HL-60 (cell line): ENCODE measurements around the gene CFAP97D2.
"Not testable (repeated sequence)": the region's sequence is repeated elsewhere in the genome, so short reads cannot be mapped to it uniquely, and the experiment has no call there.

Experiments used
- DNase-seq, 2 experiments: peaks; one replicate each; pipeline ENCODE4 v3.0.0-alpha.2; 2010 to 2020; ENCODE audit warnings: low read depth in 1 of 2, low spot score in 1 of 2
- H3K27ac ChIP-seq: fragments of 250-450 bp; sonication (Bioruptor Pico); replicated peaks from 2 replicates; pipeline ENCODE4 v1.5.1; 2020; ENCODE audit warnings: mild to moderate bottlenecking, moderate library complexity
- H3K27me3 ChIP-seq: fragments of 250-450 bp; sonication (Bioruptor Pico); 2 replicates; pipeline ENCODE4 v1.5.1; 2021; ENCODE audit warnings: mild to moderate bottlenecking, moderate library complexity; ENCODE audit not compliant: insufficient read depth, poor library complexity, severe bottlenecking
- H3K4me3 ChIP-seq: replicated peaks from 2 replicates; pipeline ENCODE4 v1.5.1; 2011; ENCODE audit warnings: mild to moderate bottlenecking, control low read depth, low read length; ENCODE audit not compliant: insufficient read depth
- GABPA ChIP-seq: IDR thresholded peaks from 2 replicates; pipeline ENCODE4 v1.6.1; 2012; ENCODE audit warnings: low read depth
- POLR2AphosphoS5 ChIP-seq: IDR thresholded peaks from 2 replicates; pipeline ENCODE4 v1.6.1; 2012; ENCODE audit warnings: low read depth
- SPI1 ChIP-seq: IDR thresholded peaks from 2 replicates; pipeline ENCODE4 v1.6.1; 2012; ENCODE audit warnings: low read depth, mild to moderate bottlenecking, borderline replicate concordance
- TF ChIP-seq, protein P1 (sequence below): IDR thresholded peaks from 2 replicates; pipeline ENCODE4 v1.6.1; 2012; ENCODE audit warnings: low read depth; ENCODE audit not compliant: insufficient replicate concordance
- TF ChIP-seq, protein P2 (sequence below): IDR thresholded peaks from one replicate; pipeline ENCODE4 v1.5.1; 2011; ENCODE audit warnings: low read length, control low read depth, inconsistent platforms; ENCODE audit not compliant: insufficient read depth

CFAP97D2 gene

DNA sequence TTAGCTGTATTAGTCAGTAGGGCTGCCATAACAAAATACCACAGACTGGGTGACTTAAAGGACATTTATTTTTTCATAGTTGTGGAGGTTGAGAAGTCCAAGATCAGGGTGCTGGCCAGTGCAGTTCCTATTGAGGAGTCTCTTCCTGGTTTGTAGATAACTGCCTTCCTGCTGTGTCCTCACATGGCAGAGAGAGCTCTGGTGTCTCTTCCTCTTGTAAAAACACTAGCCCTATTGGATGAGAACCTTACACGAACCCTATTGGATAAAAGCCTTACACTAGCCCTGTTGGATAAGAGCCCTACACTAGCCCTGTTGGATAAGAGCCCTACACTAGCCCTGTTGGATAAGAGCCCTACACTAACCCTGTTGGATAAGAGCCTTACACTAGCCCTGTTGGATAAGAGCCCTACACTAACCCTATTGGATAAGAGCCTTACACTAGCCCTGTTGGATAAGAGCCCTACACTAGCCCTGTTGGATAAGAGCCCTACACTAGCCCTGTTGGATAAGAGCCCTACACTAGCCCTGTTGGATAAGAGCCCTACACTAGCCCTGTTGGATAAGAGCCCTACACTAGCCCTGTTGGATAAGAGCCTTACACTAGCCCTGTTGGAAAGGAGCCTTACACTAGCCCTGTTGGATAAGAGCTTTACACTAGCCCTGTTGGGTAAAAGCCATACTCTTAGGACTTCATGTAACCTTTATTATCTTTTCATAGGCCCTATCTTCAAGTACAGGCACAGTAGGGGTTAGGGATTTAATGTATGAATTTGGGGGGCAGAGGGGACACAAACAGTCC is 72.8 kb downstream of the CFAP97D2 start:
- H3K4me3 ChIP-seq, DNase-seq, H3K27ac ChIP-seq, H3K27me3 ChIP-seq: not testable (repeated sequence)

DNA sequence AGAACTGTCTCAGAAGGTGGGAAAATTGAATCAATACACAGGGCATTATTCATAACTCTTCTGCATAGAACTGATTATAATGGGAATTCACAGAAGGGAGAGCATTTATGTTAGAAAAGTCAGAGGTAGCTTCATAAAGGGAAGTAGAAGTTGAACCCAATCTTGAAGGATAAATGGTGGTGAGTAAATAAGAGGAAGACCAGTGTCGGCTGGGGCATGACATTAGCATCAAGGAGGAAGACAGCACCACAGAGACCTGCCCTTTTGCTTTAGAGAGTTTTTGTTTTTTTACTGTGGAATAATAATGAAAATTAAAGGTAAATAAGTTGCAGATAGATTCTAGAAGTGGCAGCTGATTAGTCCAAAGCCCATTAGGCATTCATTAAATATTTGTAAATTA is 77.5 kb downstream of the CFAP97D2 start:
- H3K27ac ChIP-seq = no peak overlapping the region
- TF ChIP-seq SPI1 (peak; percentile 71; the same call in 1 of the 2 replicates), GABPA (no peak), POLR2AphosphoS5 (no peak)
- TF ChIP-seq, protein P1, sequence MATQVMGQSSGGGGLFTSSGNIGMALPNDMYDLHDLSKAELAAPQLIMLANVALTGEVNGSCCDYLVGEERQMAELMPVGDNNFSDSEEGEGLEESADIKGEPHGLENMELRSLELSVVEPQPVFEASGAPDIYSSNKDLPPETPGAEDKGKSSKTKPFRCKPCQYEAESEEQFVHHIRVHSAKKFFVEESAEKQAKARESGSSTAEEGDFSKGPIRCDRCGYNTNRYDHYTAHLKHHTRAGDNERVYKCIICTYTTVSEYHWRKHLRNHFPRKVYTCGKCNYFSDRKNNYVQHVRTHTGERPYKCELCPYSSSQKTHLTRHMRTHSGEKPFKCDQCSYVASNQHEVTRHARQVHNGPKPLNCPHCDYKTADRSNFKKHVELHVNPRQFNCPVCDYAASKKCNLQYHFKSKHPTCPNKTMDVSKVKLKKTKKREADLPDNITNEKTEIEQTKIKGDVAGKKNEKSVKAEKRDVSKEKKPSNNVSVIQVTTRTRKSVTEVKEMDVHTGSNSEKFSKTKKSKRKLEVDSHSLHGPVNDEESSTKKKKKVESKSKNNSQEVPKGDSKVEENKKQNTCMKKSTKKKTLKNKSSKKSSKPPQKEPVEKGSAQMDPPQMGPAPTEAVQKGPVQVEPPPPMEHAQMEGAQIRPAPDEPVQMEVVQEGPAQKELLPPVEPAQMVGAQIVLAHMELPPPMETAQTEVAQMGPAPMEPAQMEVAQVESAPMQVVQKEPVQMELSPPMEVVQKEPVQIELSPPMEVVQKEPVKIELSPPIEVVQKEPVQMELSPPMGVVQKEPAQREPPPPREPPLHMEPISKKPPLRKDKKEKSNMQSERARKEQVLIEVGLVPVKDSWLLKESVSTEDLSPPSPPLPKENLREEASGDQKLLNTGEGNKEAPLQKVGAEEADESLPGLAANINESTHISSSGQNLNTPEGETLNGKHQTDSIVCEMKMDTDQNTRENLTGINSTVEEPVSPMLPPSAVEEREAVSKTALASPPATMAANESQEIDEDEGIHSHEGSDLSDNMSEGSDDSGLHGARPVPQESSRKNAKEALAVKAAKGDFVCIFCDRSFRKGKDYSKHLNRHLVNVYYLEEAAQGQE = no peak
- TF ChIP-seq, protein P2, sequence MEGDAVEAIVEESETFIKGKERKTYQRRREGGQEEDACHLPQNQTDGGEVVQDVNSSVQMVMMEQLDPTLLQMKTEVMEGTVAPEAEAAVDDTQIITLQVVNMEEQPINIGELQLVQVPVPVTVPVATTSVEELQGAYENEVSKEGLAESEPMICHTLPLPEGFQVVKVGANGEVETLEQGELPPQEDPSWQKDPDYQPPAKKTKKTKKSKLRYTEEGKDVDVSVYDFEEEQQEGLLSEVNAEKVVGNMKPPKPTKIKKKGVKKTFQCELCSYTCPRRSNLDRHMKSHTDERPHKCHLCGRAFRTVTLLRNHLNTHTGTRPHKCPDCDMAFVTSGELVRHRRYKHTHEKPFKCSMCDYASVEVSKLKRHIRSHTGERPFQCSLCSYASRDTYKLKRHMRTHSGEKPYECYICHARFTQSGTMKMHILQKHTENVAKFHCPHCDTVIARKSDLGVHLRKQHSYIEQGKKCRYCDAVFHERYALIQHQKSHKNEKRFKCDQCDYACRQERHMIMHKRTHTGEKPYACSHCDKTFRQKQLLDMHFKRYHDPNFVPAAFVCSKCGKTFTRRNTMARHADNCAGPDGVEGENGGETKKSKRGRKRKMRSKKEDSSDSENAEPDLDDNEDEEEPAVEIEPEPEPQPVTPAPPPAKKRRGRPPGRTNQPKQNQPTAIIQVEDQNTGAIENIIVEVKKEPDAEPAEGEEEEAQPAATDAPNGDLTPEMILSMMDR = no peak
- peak in 1 of 2 experiments; percentile 57 for DNase-seq
- no peaks in the 10 kb centered on the region for H3K27me3 ChIP-seq
- no peak overlapping the region for H3K4me3 ChIP-seq

DNA sequence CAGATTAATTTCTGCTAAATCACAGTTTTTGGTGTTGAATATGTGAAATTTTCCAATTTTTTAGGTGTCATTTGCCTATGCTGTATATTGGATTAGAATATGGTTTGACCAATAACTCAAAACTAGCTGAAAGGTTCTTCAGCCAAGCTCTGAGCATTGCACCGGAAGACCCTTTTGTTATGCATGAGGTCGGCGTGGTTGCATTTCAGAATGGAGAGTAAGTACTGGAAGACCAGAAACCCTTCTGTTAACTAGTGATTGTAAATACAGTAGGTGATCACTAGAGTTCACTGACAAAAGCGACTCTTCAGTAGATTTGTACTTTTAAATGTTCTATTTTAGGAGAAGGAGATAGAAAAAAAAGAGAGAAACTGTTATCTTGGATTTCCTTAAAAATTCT is 78.0 kb downstream of the CFAP97D2 start:
- Histone ChIP-seq H3K27me3 (no peaks in the 10 kb centered on the region), H3K4me3 (no peak overlapping the region), H3K27ac (no peak overlapping the region)
- no peak for TF ChIP-seq GABPA
- TF ChIP-seq POLR2AphosphoS5 = no peak
- TF ChIP-seq, protein P1 = no peak
- TF ChIP-seq, protein P2 = no peak
- TF ChIP-seq SPI1 = no peak
- DNase-seq = no peak

DNA sequence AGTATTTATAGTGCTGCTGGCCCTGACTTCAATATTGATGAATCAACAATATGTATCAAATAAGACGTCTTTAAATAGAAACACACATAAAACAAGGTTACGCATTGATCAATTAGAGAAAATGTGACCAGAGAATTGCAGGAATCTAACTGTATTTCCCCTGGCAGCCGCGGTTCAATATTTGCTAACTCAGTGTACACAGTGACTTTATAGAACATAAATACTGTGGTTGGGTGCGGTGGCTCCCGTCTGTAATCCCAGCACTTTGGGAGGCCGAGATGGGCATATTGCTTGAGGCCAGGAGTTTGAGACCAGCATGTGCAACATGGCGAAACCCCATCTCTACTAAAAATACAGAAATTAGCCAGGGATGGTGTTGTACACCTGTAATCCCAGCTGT is 79.5 kb downstream of the CFAP97D2 start:
- Histone ChIP-seq H3K27me3 (no peaks in the 10 kb centered on the region), H3K27ac (no peak overlapping the region), H3K4me3 (no peak overlapping the region)
- DNase-seq = no peak
- TF ChIP-seq POLR2AphosphoS5 = no peak
- TF ChIP-seq, protein P2 = no peak
- TF ChIP-seq, protein P1 = no peak
- TF ChIP-seq SPI1 = no peak
- no peak for TF ChIP-seq GABPA
